ENCODE results near the gene ATP6AP2.

DNA sequence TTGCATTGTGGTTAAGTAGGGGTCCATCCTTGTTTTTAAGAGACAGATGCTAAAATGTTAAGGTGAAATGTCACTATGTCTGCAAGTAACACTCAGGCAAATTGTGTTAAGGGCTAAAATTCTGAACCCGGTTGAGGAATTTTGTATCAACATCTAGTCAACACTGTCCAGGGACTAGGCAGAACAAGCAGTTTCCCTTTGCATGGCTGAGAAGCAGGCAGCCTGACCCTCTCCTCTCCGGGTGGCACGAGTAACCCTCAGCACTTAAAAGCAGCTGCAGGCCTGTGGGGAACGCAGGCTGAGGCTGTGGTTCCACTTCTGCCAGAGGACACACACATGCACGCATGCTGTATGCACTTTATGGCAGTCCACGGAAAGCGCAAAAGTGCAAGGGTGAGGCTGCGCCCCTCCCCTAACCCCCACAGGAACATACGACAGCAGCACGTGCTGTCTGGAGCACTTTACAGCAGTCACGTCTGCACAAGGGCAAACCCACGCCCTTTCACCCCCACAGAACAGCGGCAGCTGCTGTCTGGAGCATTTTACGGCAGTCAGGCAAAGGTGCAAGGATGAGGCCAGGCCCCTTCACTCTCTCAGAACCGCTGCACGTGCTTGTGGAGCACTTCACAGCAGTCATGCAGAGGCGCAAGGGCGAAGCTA is 41.8 kb downstream of the ATP6AP2 start:
- TF ChIP-seq POLR2A (IDR thresholded peaks at IDR 0.05), result no peak
- TF ChIP-seq, protein P1, sequence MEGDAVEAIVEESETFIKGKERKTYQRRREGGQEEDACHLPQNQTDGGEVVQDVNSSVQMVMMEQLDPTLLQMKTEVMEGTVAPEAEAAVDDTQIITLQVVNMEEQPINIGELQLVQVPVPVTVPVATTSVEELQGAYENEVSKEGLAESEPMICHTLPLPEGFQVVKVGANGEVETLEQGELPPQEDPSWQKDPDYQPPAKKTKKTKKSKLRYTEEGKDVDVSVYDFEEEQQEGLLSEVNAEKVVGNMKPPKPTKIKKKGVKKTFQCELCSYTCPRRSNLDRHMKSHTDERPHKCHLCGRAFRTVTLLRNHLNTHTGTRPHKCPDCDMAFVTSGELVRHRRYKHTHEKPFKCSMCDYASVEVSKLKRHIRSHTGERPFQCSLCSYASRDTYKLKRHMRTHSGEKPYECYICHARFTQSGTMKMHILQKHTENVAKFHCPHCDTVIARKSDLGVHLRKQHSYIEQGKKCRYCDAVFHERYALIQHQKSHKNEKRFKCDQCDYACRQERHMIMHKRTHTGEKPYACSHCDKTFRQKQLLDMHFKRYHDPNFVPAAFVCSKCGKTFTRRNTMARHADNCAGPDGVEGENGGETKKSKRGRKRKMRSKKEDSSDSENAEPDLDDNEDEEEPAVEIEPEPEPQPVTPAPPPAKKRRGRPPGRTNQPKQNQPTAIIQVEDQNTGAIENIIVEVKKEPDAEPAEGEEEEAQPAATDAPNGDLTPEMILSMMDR (IDR thresholded peaks at IDR 0.05), result no peak
